GM20431 (cell line): Measurements from ENCODE around the gene AFDN.

Experiments
- in situ Hi-C: fragments of 300-500 bp; cut with MseI, MboI; formaldehyde crosslinking; loops from one replicate; pipeline ENCODE4 v1.15.0; 2020; ENCODE audit warnings: low sequenced_read_pairs; ENCODE audit not compliant: unreplicated experiment

The AFDN gene

DNA sequence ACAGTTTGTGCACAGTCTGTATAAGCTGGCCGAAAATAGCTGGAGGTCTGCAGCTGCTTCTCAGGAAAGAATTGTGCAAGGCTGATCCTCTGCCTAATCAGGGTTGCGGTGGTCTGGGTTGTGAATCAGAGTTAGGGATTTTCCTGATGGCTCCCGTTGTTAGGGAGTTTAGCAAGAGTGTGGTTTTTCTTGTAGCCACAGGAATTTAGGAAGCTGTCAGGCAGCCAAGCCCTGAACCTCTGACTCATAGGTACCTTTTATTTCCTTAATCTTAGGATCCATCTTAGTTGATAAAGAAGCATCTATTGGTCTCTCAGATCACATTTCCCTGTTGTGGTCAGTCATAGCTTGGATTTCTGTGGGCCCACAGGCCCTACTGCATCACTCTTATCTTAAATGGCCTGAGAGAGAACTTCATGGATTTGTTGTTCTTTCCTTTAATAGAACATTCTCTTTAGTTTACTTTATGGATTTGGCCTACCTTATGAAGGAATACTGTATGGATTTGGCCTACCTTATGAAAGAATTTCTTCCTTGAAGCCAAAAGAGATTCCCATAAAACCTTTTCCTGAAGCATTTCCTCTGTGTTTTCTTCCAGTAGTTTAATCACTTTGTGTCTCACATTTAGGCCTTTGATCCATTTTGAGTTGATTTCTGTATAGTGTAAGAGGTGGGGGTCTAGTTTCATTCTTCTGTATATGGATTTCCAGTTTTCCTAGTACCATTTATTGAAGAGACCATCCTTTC lies 181.1 kb downstream of the AFDN start:
- in situ Hi-C loops: no loop called here

DNA sequence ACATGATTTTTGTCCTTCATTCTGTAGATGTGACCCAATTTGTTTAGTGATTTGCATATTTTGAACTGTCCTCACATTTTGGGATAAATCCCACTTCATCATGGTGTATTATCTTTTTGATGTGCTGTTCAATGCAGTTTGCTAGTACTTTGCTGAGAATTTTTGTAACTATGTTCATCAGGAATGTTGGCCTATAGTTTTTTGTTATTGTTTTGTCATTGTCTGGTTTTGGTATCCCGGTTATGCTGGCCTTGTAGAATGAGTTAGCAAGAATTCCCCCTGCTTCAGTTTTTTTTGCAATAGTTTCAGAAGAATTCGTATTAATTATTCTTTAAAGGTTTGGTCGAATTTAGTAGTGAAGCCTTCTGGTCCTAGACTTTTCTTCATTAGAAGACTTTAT lies 182.6 kb downstream of the AFDN start:
- in situ Hi-C loops: no loop called here

DNA sequence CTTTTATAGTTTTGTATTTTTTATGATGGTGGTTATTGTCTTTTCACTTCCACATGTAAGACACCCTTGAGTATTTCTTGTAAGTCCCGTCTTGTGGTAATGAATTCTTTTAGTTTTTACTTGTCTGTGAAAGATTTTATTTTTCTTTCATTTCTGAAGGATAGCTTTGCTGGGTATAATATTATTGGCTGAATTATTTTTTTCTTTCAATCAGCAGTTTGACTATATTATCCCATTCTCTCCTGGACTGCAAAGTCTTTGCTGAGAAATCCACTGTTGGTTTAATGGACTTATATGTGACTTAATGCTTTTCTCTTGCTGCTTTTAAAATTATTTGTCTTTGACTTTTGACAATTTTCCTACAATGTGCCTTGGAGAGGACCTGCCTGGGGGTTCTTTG lies 184.6 kb downstream of the AFDN start:
- in situ Hi-C loops: no loop called here

DNA sequence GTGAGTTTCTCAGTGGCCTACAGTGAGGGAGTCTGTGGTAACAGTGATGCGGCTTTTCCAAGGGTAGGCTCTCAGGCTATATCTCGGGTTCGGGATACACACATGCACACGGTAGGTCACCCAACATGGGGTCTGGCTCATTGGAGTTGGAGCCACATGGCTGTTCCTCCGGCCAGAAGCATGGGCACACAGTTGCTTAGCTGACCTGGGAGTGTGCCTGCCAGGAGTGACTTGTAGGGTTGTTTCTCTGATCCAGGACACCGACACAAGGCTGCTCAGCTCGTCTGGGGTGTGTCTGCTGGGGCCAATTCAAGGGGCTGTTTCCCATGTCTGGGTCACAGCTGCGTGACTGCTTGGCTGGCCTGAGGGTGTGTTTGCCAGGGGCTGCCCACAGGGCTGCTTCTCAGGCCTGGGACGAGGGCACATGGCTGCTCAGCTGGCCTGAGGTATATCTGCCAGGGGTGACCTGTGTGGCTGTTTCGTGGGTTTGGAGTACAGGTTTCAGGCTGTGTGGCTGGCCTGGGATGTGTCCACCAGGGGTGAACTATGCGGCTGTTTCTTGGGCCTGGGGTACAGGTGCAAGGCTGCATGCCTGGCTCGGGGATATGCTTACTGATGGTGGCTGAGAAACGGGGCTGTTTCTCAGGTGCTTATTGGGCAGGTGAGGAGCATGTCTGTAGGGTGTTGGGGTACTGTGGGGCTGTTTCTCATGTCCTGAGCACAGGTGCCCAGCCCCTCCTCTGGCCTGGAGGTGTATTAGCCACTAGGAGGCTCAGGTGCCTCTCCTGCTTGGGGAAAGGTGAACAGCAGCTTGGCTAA lies 185.9 kb downstream of the AFDN start:
- in situ Hi-C loops: no loop called here

DNA sequence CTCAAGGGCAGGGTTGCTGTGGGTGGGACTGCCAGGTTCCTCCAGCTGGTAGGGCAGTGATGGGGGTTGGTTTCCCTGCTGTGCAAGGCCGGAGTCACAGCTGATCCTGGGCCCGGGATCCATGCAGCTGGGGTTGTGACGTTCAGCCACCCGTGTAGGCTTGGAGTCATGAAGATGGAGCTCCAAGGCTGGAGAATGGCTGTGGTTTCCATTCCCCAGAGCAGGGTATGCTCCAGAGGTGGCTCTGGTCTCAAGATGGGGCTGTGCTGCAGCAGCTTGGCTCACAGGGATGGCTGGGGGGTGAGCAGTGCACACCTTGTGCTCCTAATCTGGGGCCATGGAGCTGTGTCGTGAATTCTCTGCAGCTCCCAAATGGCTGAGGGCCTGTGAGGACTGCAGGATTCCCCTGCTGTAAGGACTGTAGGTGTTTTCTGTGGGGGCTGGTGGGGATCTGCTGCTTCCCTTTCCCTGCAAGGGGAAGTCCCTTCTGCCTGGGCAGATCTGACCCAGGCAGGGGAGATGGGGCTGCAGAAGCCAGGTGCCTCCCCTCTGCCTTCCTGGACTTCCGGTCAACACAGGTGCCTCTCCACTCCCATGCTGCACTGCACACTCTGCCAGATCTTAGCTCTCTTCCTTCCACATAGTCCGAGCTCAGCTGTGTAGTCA lies 186.7 kb downstream of the AFDN start:
- in situ Hi-C loops: no loop called here

DNA sequence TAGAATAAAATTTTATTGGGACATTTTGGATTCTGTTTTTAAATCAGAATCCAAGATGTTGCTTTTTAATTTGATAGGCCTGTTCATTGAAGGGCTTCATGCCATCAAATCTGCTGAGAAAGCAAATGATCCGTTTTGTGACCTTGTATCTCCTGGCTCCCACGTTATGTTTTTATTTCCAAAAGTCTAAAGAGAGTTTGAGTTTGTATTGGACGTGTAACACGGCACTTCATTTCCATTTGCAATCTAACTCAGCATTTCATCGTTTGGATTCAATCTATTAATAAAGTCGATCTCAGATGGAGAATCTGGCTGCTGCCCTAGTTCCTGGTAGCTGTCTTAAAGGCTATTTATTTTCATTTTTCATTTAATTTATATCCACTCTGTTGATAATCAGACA lies 187.7 kb downstream of the AFDN start:
- in situ Hi-C loops: no loop called here

DNA sequence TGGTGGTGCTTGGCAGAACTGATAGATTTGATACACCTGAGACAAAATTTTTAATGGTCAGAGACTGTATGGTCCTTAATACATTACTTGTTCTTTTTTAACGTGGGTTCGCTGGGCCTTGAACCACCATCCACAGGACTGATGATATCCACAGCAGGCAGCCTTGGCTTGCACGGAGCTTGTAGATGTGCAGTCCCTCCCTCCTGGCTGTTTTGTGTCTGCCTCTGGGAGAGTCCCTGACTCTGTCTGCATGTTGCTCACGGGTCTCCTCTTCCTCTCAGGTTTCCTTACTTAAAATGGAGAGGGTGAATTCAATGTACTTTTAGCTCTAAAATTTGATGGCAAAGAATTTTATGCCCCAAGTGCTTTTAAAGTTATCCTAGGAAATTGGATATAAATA lies 188.3 kb downstream of the AFDN start:
- in situ Hi-C loops: no loop called here

DNA sequence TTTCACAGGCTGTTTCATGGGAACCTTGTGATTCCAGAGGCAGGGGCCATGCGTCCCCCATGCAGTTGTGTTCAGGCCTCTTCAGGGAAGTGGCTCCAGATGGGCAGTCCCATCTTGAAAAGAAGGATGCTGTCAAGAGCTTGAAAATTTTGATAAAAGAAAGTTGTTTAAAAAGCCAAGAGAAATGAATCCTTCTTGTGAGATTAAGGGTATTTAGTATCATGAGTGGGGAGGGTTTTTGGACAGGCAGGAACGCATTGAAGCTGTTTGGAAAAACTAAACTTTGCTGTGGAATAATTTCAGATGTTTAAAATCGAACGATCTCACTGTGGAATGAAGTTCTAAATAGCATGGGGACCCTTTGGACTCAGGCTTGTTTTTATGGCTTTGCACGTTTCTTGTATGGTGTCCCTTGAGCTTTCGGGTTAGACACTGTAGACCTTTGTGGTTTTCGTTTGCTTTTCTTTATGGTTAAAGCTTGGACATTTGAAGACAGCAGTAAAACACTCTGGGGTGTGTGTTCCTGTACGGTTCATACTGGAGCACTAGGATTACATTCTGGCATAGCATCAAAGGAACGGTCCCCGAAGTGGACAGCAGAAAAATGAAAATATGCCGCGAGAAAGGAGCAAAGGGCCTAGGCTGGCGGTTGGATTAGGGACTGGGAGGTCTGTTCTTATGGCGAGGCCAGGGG lies 188.9 kb downstream of the AFDN start:
- in situ Hi-C loops: no loop called here

DNA sequence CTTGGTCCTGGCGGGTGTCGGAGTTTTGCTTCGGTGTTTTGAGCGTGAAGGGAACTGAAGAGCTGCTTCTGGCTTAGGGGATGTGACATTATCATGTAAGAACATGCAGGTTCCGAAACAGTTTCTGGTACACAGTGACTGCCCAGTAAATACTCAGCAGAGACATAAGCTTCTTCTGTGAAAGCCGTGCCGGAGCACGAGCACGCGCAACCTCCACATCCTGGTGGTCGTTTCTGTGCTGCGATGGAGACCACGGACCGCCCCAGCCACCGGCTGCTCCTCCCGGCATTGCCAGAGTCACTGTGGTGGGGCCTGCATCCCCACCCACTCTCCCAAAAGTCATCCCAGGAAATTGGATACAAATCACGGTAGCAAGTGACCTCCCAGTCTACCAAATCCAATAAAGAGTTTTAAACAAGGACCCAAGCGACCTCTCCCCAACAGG lies 189.5 kb downstream of the AFDN start:
- in situ Hi-C loops: no loop called here

DNA sequence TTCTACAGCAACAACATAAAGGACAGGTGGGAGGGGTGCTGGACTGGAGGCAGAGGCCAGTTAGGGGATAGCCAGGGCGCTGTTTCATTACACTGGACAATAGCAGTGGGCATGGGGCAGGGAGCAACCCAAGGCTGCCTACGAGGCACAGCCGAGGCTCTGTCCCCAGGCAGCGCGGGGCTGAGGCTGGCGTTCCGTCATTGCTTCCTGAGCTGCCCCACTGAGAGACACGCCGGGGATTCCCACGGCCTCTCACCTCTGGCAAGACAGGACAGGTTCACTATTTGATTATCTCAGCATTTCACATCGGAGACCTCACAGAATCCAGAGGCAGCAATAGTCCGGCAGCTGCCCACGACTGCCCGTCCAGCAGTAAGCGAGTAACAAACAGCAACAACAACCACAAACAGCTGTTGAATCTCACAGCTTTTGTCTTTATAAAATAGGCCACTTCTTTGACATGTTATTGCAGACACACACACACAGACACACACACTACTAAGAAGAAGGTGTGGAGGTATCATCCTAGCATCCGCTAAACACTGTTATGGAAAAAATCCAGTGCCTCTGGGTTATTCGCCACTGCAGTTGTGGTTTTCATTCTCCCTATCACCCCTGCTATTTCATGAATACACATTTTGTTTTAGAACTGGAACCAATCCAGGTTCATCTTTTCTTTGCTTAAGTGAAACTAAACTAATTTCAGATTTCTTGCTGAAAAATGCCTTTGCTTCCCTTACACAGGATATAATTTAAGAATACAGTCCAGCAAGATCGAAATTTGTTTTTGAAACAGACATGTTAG lies 190.2 kb downstream of the AFDN start:
- in situ Hi-C loops: no loop called here

DNA sequence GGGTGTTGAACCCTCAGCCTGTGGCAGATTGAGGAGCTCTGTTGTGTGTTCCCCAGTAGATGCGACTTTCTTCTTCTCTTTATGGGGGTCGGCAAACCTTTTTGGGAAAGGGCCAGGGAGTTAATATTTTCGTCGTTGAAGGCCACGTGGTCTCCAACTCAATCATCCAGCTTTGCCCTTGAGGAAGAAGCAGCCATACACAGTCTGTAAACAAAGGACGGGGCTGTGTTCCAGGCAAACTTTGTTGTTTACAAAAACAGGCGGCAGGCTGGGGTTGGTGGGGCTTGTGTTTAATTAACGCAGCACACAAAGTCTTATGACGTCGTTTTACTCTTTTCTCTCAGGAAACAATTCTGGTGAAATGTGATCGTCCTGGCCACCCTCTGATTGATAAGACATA lies 190.9 kb downstream of the AFDN start:
- in situ Hi-C loops: no loop called here

DNA sequence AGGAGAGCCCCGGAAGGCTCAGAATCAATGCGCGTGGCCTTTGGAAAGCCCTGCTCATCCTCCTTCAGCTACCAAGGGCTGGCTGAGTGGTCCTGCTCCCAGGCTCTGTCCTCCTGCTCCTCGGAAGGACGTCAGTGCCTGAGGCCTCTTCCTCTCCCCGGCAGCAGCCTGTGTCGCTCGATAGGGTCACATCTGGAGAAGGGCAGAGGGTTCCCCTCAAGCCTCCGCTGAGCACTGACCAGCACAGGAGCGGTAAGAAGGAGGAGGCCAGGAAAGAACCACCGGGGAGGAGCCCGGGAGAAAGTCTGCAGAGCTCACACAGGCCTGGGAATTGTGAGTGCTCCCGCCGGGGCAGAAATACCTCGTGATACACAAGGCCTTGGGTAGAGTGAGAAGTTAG lies 192.0 kb downstream of the AFDN start:
- in situ Hi-C loops: no loop called here

DNA sequence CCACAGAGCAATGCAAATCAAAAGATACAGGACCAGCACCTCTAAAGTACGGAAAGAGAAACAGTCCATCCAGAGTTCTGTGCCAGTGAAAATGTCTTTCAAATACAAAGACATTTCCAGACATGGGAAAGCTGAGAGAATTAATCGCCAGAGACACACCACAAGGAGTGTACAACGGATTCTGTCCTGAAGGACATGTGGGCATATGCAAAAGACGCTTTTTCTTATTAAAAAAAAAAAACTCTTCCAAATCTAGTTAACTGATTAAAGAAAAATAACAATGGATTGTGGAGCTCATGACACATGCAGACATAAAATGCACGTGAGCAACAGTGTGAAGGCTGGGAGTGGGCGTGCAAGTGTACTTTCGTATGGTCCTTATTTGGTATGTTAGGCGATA lies 193.5 kb downstream of the AFDN start:
- in situ Hi-C loops: no loop called here

DNA sequence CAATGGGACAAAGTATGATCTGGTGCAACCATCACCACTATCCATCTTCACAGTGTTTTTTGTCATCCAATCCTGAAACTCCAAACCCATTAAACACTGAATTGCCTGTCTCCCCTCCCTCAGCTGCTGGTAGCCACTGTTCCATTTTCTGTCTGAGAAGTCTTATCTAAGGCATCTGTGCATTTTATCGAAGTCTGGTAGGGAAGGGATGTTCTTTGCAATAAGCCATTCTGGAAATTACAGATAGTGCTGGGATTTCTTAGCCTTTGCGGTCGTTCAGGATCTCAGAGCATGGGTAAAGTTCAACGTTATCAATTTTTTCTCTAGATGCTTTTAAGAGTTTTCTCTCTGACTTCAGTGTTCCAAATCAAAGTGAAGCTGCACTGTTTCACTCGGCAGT lies 194.9 kb downstream of the AFDN start:
- in situ Hi-C loops: no loop called here
